OCI-LY7 (cell line): ENCODE data around the gene FAAP100. TPM values are rescaled to one million over a fixed set of nuclear protein-coding genes. Genes with fewer than 3 reads are reported as not detected.

Source experiments
- BruUV-seq: library from RNA; stranded (reverse); fragments of 400-500 nt; replicated peaks from 2 replicates; lab custom pipeline; 2021; lab: Mats Ljungman, UMichigan
- CTCF ChIA-PET: fragments of 300-600 bp; sonication (Branson Sonifier 250); formaldehyde crosslinking; loops from one replicate; lab custom pipeline; 2022; ENCODE audit warnings: antibody characterized with exemption; ENCODE audit not compliant: unreplicated experiment; lab: Charles Lee
- POLR2A ChIA-PET: fragments of 300-600 bp; sonication (Branson Sonifier 250); formaldehyde crosslinking; loops from one replicate; lab custom pipeline; 2022; ENCODE audit warnings: antibody characterized with exemption; lab: Charles Lee
- DNase-seq: peaks from one replicate; pipeline ENCODE4 v3.0.0-alpha.2; 2015; ENCODE audit warnings: low spot score
- H2AFZ ChIP-seq: fragments of 200-600 bp; sonication (generic), shearing (Covaris generic); 2 replicates; pipeline ENCODE4 v1.6.1; 2014; ENCODE audit warnings: mild to moderate bottlenecking, antibody characterized with exemption, low read length, moderate library complexity
- H3K27ac ChIP-seq: fragments of 200-600 bp; sonication (generic); 2 replicates; pipeline ENCODE4 v1.5.1; 2014; ENCODE audit warnings: mixed run types, low read depth, mild to moderate bottlenecking, moderate library complexity, low read length, inconsistent platforms; ENCODE audit not compliant: poor library complexity, severe bottlenecking
- H3K36me3 ChIP-seq: fragments of 200-600 bp; sonication (generic); 2 replicates; pipeline ENCODE4 v1.6.1; 2014; ENCODE audit warnings: mild to moderate bottlenecking, antibody characterized with exemption, low read length, moderate library complexity, mixed read lengths; ENCODE audit not compliant: insufficient read depth
- H3K4me1 ChIP-seq: fragments of 200-600 bp; sonication (generic); 2 replicates; pipeline ENCODE4 v1.5.1; 2014; ENCODE audit warnings: mild to moderate bottlenecking, low read length; ENCODE audit not compliant: insufficient read depth, poor library complexity, severe bottlenecking
- H3K4me2 ChIP-seq: fragments of 200-600 bp; sonication (generic); 2 replicates; pipeline ENCODE4 v1.6.1; 2014; ENCODE audit warnings: mild to moderate bottlenecking, low read length
- H3K4me3 ChIP-seq: fragments of 200-600 bp; sonication (generic); 2 replicates; pipeline ENCODE4 v1.5.1; 2014; ENCODE audit warnings: mild to moderate bottlenecking, low read depth, low read length; ENCODE audit not compliant: poor library complexity, severe bottlenecking
- H3K79me2 ChIP-seq: fragments of 200-600 bp; sonication (generic); 2 replicates; pipeline ENCODE4 v1.6.1; 2016; ENCODE audit warnings: low read depth, mild to moderate bottlenecking, low read length, moderate library complexity, mixed read lengths; ENCODE audit not compliant: insufficient read depth
- H3K9me2 ChIP-seq: fragments of 200-600 bp; sonication (generic); 2 replicates; pipeline ENCODE4 v1.6.1; 2016; ENCODE audit warnings: mild to moderate bottlenecking, low read length, mixed read lengths; ENCODE audit not compliant: insufficient read depth
- H3K9me3 ChIP-seq: fragments of 200-600 bp; sonication (generic); 2 replicates; pipeline ENCODE4 v1.6.1; 2014; ENCODE audit warnings: mild to moderate bottlenecking, mixed run types, low read length, mixed read lengths
- H4K20me1 ChIP-seq: fragments of 200-600 bp; sonication (generic); 2 replicates; pipeline ENCODE4 v1.6.1; 2014; ENCODE audit warnings: mild to moderate bottlenecking, antibody characterized with exemption, low read length, moderate library complexity, mixed read lengths; ENCODE audit not compliant: insufficient read depth
- CTCF ChIP-seq: fragments of 200-600 bp; sonication (generic); conservative IDR thresholded peaks from 2 replicates; pipeline ENCODE4 v1.5.1; 2014; ENCODE audit warnings: mild to moderate bottlenecking, antibody characterized with exemption, low read length, moderate library complexity, mixed read lengths
- EZH2phosphoT487 ChIP-seq: fragments of 200-600 bp; sonication (generic); IDR thresholded peaks from 2 replicates; pipeline ENCODE4 v1.6.1; 2018; ENCODE audit warnings: low read depth, borderline replicate concordance, mild to moderate bottlenecking, mixed run types, antibody characterized with exemption, low read length, moderate library complexity, mixed read lengths
- intact Hi-C: fragments of 100-400 bp; cut with micrococcal nuclease; formaldehyde crosslinking; loops from one replicate; pipeline ENCODE4 v1.10.0; 2022; ENCODE audit not compliant: unreplicated experiment
- total RNA-seq, 2 experiments: library from RNA; depleted of rRNA in 1 of 2; stranded (reverse); fragments of >200 nt in 1 of 2; shearing (Covaris generic) in 1 of 2; gene quantifications; 2 replicates each; pipeline ENCODE4 v1.2.3, GENCODE V29; 2014 to 2022

The FAAP100 gene
- total RNA-seq, 2 experiments from 2014 or later = 65.2 to 74.2 TPM

- no TSS peak for BruUV-seq
- Histone ChIP-seq H4K20me1 (no peaks in the 10 kb centered on the region), H3K4me3 (no peak overlapping the region), H3K4me2 (no peak overlapping the region), H3K79me2 (no peaks in the 10 kb centered on the region), H2AFZ (no peak overlapping the region), H3K4me1 (peaks cover 14% of the 10 kb centered on the region), H3K36me3 (peaks cover 17% of the 10 kb centered on the region; the same call in 1 of the 2 replicates), H3K9me2 (no peaks in the 10 kb centered on the region), H3K27ac (no peak overlapping the region), H3K9me3 (no peaks in the 10 kb centered on the region)
- CTCF ChIA-PET = interaction anchor here (0.6 kb wide), 1 partner anchor 14 kb away, joined by 3 read pairs; no protein-coding TSS in a partner anchor
- TF ChIP-seq CTCF (no peak), EZH2phosphoT487 (no peak)
- DNase-seq = no peak
- POLR2A ChIA-PET = no interaction called here
- intact Hi-C loops = no loop called here
Measured at GRCh38 chr17:81536299-81537290, 15.6 kb downstream of the FAAP100 start.

DNA sequence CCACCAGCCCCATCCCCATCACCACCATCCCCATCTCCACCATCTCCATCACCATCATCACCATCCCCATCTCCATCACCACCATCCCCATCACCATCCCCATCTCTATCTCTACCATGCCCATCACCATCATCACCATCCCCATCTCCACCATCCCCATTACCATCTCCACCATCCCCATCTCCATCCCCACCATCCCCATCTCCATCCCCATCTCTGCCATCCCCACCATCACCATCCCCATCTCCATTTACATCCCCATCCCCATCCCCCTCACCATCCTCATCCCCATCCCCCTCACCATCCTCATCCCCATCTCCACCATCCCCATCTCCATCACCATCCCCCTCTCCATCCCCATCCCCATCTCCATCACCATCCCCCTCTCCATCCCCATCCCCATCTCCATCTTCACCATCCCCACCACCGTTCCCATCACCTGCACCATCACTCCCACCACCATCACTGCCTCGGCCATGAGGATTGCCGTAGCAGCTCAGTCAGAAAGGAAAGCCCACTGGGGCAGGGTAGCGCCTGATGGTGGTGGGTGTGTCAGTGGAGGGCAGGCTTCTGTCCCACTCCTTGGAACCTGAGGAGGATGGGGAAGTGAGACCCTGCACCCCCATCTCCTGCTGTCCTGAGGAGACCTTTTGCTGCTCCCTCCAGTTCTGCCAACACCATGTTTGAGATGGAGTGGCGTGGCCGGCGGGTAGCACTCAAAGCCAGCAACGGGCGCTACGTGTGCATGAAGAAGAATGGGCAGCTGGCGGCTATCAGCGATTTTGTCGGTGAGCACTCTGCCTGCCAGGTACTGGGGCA is 16.5 kb downstream of the FAAP100 start:
- POLR2A ChIA-PET = no interaction called here

More for the DNA sequence above, 16.5 kb downstream of the FAAP100 start:
- Histone ChIP-seq H3K27ac (no peak overlapping the region), H3K36me3 (peaks cover 10% of the 10 kb centered on the region; the same call in 1 of the 2 replicates), H4K20me1 (no peaks in the 10 kb centered on the region), H3K9me3 (no peaks in the 10 kb centered on the region), H2AFZ (no peak overlapping the region), H3K9me2 (no peaks in the 10 kb centered on the region), H3K4me3 (no peak overlapping the region), H3K4me2 (no peak overlapping the region), H3K4me1 (peaks cover 14% of the 10 kb centered on the region), H3K79me2 (no peaks in the 10 kb centered on the region)
- no peak for DNase-seq
- intact Hi-C loops = no loop called here
- TF ChIP-seq EZH2phosphoT487 (no peak), CTCF (no peak)
- no TSS peak for BruUV-seq
- CTCF ChIA-PET = interaction anchor here (0.6 kb wide), 1 partner anchor 13 kb away, joined by 3 read pairs; no protein-coding TSS in a partner anchor
